ENCODE measurements around the gene PLPPR3.
"Not testable (repeated sequence)": the region's sequence is repeated elsewhere in the genome, so short reads cannot be mapped to it uniquely, and the experiment has no call there.

Gene PLPPR3

DNA sequence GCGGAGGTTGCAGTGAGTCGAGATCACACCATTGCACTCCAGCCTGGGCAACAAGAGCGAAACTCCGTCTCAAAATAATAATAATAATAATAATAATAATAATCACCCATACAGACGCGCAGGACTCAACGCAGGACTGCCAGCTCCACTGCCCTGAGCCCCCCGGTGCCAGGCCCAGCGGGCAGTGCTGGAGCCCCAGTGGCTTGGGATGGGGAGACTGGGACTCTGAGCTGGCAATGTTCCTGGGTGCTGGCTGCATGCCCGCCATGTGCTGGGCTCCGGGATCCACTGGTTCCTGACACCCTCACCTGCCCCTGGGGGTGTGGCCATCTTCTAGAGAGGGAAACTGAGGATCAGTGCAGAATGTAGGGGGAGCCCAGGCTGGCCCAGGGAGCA lies 5.6 kb upstream of the PLPPR3 start:
- no peak for DNase-seq

DNA sequence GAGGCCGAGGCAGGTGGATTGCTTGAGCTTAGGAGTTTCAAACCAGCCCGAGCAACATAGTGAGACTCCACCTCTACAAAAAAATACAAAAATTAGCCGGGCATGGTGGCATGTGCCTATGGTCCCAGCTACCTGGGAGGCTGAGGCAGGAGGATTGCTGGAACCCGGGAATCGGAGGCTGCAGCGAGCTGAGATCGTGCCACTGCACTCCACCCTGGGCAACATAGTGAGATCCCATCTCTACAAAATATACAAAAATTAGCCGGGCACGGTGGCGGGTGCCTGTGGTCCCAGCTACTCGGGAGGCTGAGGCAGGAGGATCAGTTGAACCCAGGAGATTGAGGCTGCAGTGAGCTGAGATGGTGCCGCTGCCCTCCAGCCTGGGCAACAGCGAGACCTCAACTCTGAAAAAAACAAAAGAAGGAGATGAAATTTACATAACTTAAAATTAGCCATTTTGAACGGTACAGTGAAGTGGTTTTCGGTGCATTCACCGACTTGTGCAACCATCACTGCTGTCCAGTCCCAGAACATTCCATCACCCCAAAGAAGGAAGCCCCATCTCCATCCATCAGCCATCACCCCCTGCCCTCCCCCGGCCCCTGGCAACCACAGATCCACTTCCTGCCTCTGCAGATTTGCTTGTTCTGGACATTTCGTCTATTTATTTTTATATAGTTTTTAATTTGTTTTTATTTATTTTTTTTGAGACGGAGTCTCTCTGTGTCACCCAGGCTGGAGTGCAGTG lies 4.3 kb upstream of the PLPPR3 start:
- DNase-seq: no peak

GRCh38 chr19:824885-825284 lies 3.1 kb upstream of the PLPPR3 start:
- DNase-seq: no peak

GRCh38 chr19:823565-824121 lies 1.9 kb upstream of the PLPPR3 start:
- DNase-seq: no peak

DNA sequence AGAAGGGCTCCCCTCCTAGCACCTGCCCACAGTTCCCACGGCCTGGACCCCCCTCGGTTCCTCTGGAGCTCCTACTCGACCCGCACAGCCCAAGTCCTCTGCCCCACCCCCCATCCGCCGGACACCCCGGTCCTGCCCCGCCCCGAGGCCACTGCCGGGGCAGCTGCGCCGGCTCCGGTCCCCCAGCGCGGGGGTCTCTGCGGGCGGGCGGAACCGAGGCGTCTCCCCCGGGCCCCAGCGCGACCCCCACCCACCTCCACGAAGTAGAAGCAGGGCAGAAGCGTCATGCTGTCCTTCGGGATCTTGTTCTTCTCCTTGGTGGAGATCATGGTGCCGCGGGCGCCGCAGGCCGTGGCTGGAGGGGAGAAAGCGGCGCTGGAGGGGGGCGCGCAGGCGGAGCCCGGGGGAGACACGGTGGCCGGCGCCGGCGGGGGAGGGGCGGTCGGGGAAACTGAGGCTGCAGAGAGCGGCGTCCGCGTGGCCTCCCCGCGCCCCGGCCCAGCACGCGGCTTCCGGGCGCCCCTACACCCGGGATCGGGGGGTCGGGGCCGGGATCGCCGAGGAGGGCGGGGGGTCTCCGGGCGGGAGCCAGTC lies 427 bp downstream of the PLPPR3 start:
- no peak for DNase-seq

GRCh38 chr19:820212-820611 lies 1.5 kb downstream of the PLPPR3 start:
- DNase-seq: not testable (repeated sequence)

DNA sequence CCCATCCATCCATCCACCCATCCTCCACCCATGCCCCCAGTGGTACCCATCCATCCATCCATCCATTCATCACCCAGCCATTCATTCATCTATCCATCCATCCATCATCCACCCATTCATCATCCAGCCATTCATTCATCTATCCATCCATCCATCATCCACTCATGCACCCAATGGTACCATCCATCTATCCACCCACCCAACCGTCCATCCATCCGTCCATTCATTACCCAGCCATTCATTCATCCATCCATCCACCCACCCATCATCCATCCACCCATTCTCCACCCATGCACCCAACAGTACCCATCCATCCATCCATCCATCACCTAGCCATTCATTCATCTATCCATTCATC lies 5.3 kb downstream of the PLPPR3 start:
- DNase-seq: no peak

GRCh38 chr19:815775-816499 lies 5.8 kb downstream of the PLPPR3 start:
- no peak for DNase-seq

GRCh38 chr19:815079-815774 lies 6.5 kb downstream of the PLPPR3 start:
- DNase-seq: no peak

GRCh38 chr19:814152-815078 lies 7.3 kb downstream of the PLPPR3 start:
- DNase-seq: no peak

DNA sequence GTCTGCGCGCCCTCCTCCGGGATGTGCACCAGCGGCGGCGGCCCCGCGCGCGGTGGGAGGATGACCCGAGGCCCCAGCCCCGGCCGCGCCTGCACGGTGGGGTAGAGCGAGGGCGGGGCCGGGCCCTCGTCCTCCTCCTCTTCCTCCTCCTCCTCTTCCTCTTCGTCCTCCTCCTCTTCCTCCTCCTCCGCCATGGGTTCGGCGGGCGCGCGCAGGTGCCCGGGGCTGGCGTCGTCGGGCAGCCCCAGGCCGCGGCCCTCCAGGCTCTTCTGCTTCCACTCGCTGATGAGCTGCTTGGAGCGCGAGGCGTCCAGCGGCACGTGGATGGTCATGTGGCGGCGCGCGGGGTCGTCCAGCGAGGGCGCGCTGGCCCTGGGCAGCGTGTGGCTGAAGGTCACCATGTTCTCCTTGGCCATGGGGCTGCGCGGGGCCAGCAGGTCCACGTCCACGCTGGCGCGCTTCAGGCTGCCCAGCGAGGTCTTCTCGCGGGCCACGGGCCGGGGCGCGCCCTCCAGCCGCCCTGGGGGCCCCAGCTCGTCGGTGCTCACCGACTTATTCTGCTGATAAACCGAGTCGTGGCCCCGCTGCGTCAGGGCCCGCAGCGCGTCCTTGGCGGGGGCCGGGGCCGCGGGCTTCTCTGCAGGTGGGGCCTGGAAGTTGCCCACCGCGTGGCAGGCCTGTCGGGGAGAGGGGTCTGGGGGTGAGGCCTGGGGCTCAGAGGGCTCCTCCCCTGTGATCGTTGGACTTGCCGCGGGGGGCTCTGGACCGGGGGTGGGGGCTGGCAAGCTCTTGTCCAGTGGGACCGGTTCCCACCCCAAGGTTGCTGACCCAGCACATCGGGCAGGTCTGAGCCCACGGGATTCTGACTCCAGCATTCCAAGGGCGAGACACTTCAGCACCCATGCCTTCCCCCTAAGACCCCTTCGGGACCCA lies 8.3 kb downstream of the PLPPR3 start:
- DNase-seq: no peak

GRCh38 chr19:812747-813218 lies 9.0 kb downstream of the PLPPR3 start:
- no peak for DNase-seq

DNA sequence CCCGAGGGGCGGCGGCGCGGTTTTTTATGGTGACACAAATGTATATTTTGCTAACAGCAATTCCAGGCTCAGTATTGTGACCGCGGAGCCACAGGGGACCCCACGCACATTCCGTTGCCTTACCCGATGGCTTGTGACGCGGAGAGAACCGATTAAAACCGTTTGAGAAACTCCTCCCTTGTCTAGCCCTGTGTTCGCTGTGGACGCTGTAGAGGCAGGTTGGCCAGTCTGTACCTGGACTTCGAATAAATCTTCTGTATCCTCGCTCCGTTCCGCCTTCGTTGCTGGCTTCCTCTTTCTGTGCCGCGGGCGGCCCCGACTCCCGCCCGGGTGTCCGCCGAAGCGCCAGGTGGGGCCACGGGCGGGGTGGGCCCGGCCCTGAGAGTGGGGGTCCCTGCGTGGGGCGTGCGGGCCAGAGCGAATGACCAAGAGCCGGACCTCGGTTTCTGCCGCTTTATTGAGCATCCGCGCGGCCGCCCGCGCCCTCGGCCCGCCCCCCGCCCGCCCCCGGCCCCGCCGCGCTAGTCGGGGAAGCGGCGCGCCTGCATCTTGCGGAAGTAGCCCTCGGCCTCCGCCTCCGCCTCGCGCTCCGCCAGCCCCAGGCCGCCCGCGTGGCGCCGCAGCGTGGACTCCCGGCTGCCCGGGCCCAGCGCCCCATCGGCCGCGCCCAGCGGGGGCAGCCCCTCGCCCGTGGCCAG lies 9.6 kb downstream of the PLPPR3 start:
- no peak for DNase-seq

- no peak for DNase-seq
Observed at GRCh38 chr19:811506-812048, 10.2 kb downstream of the PLPPR3 start.

GRCh38 chr19:810883-811489 lies 10.8 kb downstream of the PLPPR3 start:
- DNase-seq: no peak

DNA sequence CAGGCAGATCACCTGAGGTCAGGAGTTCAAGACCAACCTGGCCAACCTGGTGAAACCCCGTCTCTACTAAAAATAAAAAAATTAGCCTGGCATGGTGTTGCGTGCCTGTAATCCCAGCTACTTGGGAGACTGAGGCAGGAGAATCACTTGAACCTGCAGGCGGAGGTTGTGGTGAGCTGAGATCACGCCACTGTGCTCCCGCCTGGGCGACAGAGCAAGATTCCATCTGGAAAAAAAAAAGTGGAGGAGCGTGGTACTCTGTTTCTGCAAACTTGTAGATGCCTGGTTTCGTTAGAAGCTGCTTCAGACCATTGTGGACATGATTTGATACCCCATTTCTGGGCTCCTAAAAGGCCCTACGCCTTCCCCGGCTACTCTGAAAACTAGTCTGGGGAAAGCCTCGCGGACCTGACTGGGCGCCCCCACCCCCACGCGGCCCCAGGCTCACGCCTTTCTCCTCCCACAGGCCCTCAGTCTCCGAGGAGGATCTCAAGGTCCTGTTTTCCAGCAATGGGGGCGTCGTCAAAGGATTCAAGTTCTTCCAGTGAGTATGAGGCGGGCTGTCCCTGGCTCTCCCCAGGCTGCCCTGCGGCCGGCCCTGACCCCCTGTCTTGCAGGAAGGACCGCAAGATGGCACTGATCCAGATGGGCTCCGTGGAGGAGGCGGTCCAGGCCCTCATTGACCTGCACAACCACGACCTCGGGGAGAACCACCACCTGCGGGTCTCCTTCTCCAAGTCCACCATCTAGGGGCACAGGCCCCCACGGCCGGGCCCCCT lies 11.5 kb downstream of the PLPPR3 start:
- DNase-seq: no peak

- no peak for DNase-seq
Observed at GRCh38 chr19:808423-808775, 13.4 kb downstream of the PLPPR3 start.

DNA sequence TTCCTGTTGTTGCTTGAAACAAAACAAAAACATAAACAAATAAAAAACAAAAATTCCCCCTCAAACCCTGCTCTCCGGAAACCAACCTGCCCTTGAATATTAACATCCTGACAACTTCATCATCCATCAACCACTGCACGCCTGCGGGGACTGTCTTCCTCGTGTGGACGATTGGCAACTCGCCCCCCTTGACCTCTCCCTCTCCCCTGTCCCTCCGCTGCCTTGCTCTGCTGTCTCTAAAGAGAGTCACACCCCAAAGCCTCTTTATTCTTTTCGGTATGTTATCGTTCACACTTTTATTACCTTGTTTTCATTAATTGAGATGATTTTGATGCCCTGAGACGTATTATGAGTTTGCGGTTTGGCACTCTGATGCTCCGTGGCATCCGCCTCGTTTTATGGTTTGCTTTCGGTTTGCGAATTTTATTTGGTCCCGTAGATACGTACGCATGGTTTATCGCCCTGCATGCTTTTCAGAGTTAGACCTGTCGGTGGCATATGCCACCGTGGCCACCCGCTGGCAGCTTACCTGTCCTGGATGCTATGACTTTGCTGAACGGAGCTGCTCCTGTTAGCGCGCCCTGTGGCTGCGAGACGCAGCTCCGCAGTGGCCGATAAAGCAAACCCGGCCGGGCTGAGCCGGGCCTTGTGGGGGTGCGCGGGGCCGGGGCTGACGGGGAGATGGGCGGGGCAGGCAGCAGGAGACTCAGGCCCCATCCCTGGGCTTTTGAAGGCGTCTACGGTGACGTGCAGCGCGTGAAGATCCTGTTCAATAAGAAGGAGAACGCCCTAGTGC lies 13.9 kb downstream of the PLPPR3 start:
- no peak for DNase-seq

Measured in activated effector memory CD4-positive, alpha-beta T cell treated with anti-CD3 and anti-CD28 coated beads, Interleukin-2, amount 50 U/mL, for 16 hours (primary cell).